Endothelial cell of umbilical vein (primary cell): Measurements from ENCODE around the gene ATG101. TPM values are rescaled to one million over a fixed set of nuclear protein-coding genes. Genes with fewer than 3 reads are reported as not detected.

Source experiments
- BruUV-seq: library from RNA; stranded (reverse); fragments of 400-500 nt; replicated peaks from 2 replicates; lab custom pipeline; 2021; lab: Mats Ljungman, UMichigan
- CTCF ChIA-PET: fragments of 300-600, 350-600 bp; sonication (Branson Sonifier 250); formaldehyde crosslinking; loops from one replicate; lab custom pipeline; 2021; ENCODE audit warnings: antibody characterized with exemption, inconsistent platforms; lab: Charles Lee
- POLR2A ChIA-PET: fragments of 300-600, 350-600 bp; sonication (Branson Sonifier 250); formaldehyde crosslinking; loops from one replicate; lab custom pipeline; 2021; ENCODE audit warnings: antibody characterized with exemption, inconsistent platforms; lab: Charles Lee
- DNase-seq: peaks from one replicate; pipeline ENCODE4 v3.0.0-alpha.2; 2011; ENCODE audit warnings: low read depth, low spot score
- FAIRE-seq: peaks from 2 replicates; lab custom pipeline; 2011; peaks lifted over from hg19 to GRCh38; lab: Jason Lieb, UNC
- H2AFZ ChIP-seq: 2 replicates; pipeline ENCODE4 v1.6.0; 2012; ENCODE audit warnings: low read depth, low read length, control low read depth, inconsistent platforms
- H3K27ac ChIP-seq: 2 replicates; pipeline ENCODE4 v1.5.1; 2011; ENCODE audit warnings: low read depth, mild to moderate bottlenecking, control low read depth, low read length, moderate library complexity; ENCODE audit not compliant: insufficient read depth
- H3K27me3 ChIP-seq, 2 experiments: 2 replicates each; pipeline versions ENCODE4 v1.6.0 to v1.6.1; 2011; ENCODE audit warnings: low read length in 2 of 2, mixed read lengths in 1 of 2; ENCODE audit not compliant: control insufficient read depth in 2 of 2, insufficient read depth in 2 of 2
- H3K36me3 ChIP-seq, 2 experiments: 2 replicates in 1 of 2; 3 replicates in 1 of 2; pipeline ENCODE4 v1.5.1; 2011; ENCODE audit warnings: low read length in 2 of 2, mild to moderate bottlenecking in 1 of 2, moderate library complexity in 1 of 2; ENCODE audit not compliant: control insufficient read depth in 2 of 2, insufficient read depth in 2 of 2; ENCODE audit errors: extremely low read depth in 1 of 2
- H3K4me1 ChIP-seq: 3 replicates; pipeline ENCODE4 v1.5.1; 2011; ENCODE audit warnings: mild to moderate bottlenecking, low read length; ENCODE audit not compliant: control insufficient read depth, insufficient read depth; ENCODE audit errors: extremely low read depth
- H3K4me2 ChIP-seq: 2 replicates; pipeline ENCODE4 v1.6.1; 2011; ENCODE audit warnings: low read length, control low read depth, mixed read lengths; ENCODE audit not compliant: insufficient read depth
- H3K4me3 ChIP-seq, 3 experiments: fragments of 200-600 bp in 1 of 3; sonication (generic), shearing (Covaris generic) in 1 of 3; replicated peaks in 1 of 3; 2 replicates each; pipeline ENCODE4 v1.5.1; 2011 to 2016; ENCODE audit warnings: control low read depth in 3 of 3, low read length in 3 of 3, mild to moderate bottlenecking in 2 of 3, inconsistent platforms in 1 of 3, low read depth in 1 of 3, moderate library complexity in 1 of 3; ENCODE audit not compliant: insufficient read depth in 1 of 3
- H3K79me2 ChIP-seq: 2 replicates; pipeline ENCODE4 v1.6.0; 2012; ENCODE audit warnings: low read length, inconsistent platforms; ENCODE audit not compliant: control insufficient read depth, insufficient read depth
- H3K9ac ChIP-seq: replicated peaks from 2 replicates; pipeline ENCODE3; 2011; ENCODE audit warnings: low read length, control low read depth; ENCODE audit not compliant: insufficient read depth; ENCODE audit errors: extremely low read depth
- H3K9me1 ChIP-seq: replicated peaks from 3 replicates; pipeline ENCODE4 v1.6.0; 2011; ENCODE audit warnings: mild to moderate bottlenecking, low read length; ENCODE audit not compliant: control insufficient read depth, insufficient read depth; ENCODE audit errors: extremely low read depth
- H3K9me3 ChIP-seq: replicated peaks from 2 replicates; pipeline ENCODE4 v1.5.1; 2012; ENCODE audit warnings: low read length, inconsistent platforms; ENCODE audit not compliant: control insufficient read depth, insufficient read depth
- H4K20me1 ChIP-seq: replicated peaks from 2 replicates; pipeline ENCODE3; 2011; ENCODE audit warnings: mild to moderate bottlenecking, low read length; ENCODE audit not compliant: control insufficient read depth, insufficient read depth; ENCODE audit errors: extremely low read depth
- EZH2 ChIP-seq: IDR thresholded peaks from 2 replicates; pipeline ENCODE4 v1.6.1; 2012; ENCODE audit warnings: borderline replicate concordance, low read depth, mild to moderate bottlenecking, moderate library complexity, low read length, inconsistent platforms; ENCODE audit not compliant: severe bottlenecking
- FOS ChIP-seq: IDR thresholded peaks from 2 replicates; pipeline ENCODE4 v1.6.1; 2011; ENCODE audit warnings: mild to moderate bottlenecking, low read length, moderate library complexity, borderline replicate concordance; ENCODE audit not compliant: insufficient read depth
- GATA2 ChIP-seq: IDR thresholded peaks from 2 replicates; pipeline ENCODE4 v1.7.0; 2011; ENCODE audit warnings: low read depth, mild to moderate bottlenecking, moderate library complexity, mixed read lengths, low read length; ENCODE audit not compliant: insufficient read length, insufficient read depth
- JUN ChIP-seq: IDR thresholded peaks from 2 replicates; pipeline ENCODE4 v1.6.1; 2011; ENCODE audit warnings: borderline replicate concordance, low read depth; ENCODE audit not compliant: insufficient read length, insufficient read depth
- MAX ChIP-seq: IDR thresholded peaks from 2 replicates; pipeline ENCODE4 v1.6.1; 2011; ENCODE audit not compliant: insufficient read depth, insufficient read length
- MYC ChIP-seq: IDR thresholded peaks from one replicate; pipeline ENCODE4 v1.6.1; 2011; ENCODE audit warnings: mild to moderate bottlenecking, low read depth, low read length
- POLR2AphosphoS5 ChIP-seq: IDR thresholded peaks from 2 replicates; pipeline ENCODE4 v1.6.1; 2012; ENCODE audit warnings: low read depth, mild to moderate bottlenecking, control low read depth, low read length, moderate library complexity; ENCODE audit not compliant: insufficient read depth
- dilution Hi-C: fragments of 300-500 bp; cut with MboI; formaldehyde crosslinking; loops from one replicate; pipeline ENCODE4 v1.15.0; 2019; ENCODE audit warnings: low sequenced_read_pairs; ENCODE audit not compliant: extremely low pct_ligation_motif_present
- intact Hi-C: fragments of 100-400 bp; cut with micrococcal nuclease; formaldehyde crosslinking; loops from one replicate; pipeline ENCODE4 v1.10.0; 2022
- polyA plus RNA-seq, 4 experiments: library from polyadenylated mRNA; depleted of rRNA in 3 of 4; stranded (reverse) in 3 of 4; unstranded in 1 of 4; fragments of >200 nt; gene quantifications; 2 replicates each; pipeline versions ENCODE4 v1.2.1 to v1.2.3, GENCODE V29; 2011 to 2012; ENCODE audit warnings: missing spikeins in 1 of 4
- total RNA-seq: library from RNA; stranded (reverse); gene quantifications from 2 replicates; pipeline ENCODE4 v1.2.3, GENCODE V29; 2021
- TF ChIP-seq, protein P1 (sequence below), 2 donors: IDR thresholded peaks; 1 replicate in 1 of 2; 2 replicates in 1 of 2; pipeline ENCODE4 v1.5.1; 2011; ENCODE audit warnings: low read length in 2 of 2, mild to moderate bottlenecking in 2 of 2, moderate library complexity in 2 of 2, control low read depth in 1 of 2, inconsistent platforms in 1 of 2, low read depth in 1 of 2; ENCODE audit not compliant: insufficient read depth in 1 of 2; ENCODE audit errors: extremely low read depth in 1 of 2

ATG101 gene
- total and polyA plus RNA-seq, 2 donors (not counting 3 experiments of a cell fraction or from before 2014, with no cell fraction given): 41.6 to 78.4 TPM

DNA sequence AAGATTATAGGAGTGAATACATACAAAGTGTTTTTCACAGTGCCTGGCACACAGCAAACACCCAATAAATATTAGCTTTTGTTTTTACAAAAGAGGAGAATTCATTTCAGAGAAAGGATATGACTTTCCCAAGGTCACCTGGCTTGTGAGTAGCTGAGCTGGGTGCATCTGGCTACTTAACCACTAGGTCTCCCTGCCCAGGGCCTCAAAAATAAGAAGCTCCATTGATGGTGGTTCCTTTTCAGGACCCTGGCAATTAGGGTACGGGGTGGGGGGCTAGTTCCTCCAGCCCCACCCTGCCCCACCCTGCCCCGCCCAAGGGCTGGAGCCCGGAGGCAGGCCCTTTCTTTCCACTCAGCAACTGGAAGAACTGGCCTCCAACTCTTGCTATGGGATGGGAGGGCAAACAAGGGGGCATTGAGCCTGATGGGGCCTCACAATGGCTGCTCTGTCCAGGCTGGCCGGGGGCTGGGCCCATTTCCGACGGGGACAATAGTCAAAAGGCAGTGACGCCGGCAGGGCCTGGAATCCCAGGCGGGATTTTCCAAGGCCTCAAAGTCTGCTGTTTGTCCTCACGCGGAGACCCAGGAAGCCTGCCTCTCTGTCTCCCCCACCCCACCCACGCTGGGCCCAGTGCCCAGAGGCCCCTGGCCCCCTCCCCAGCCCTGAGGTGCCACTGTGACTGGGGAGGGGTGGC, 8.2 kb upstream of the ATG101 start:
- Histone ChIP-seq H3K4me2 (no peak overlapping the region), H3K36me3 (no peaks in the 10 kb centered on the region), H3K79me2 (no peaks in the 10 kb centered on the region), H3K4me1 (peaks cover 7% of the 10 kb centered on the region), H3K4me3 (no peak overlapping the region), H3K27ac (no peak overlapping the region), H3K27me3 (no peaks in the 10 kb centered on the region), H3K9ac (no peak overlapping the region), H4K20me1 (no peaks in the 10 kb centered on the region), H3K9me3 (no peaks in the 10 kb centered on the region), H3K9me1 (no peaks in the 10 kb centered on the region), H2AFZ (no peak overlapping the region)
- TF ChIP-seq GATA2: no peak
- TF ChIP-seq, protein P1, sequence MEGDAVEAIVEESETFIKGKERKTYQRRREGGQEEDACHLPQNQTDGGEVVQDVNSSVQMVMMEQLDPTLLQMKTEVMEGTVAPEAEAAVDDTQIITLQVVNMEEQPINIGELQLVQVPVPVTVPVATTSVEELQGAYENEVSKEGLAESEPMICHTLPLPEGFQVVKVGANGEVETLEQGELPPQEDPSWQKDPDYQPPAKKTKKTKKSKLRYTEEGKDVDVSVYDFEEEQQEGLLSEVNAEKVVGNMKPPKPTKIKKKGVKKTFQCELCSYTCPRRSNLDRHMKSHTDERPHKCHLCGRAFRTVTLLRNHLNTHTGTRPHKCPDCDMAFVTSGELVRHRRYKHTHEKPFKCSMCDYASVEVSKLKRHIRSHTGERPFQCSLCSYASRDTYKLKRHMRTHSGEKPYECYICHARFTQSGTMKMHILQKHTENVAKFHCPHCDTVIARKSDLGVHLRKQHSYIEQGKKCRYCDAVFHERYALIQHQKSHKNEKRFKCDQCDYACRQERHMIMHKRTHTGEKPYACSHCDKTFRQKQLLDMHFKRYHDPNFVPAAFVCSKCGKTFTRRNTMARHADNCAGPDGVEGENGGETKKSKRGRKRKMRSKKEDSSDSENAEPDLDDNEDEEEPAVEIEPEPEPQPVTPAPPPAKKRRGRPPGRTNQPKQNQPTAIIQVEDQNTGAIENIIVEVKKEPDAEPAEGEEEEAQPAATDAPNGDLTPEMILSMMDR (IDR thresholded peaks at IDR 0.05; ENCODE audit: extremely low read depth in 1 of 2, insufficient read depth in 1 of 2, low read depth in 1 of 2, low read length in 2 of 2): no peak
- no peak for TF ChIP-seq MAX
- no peak for TF ChIP-seq EZH2
- no peak for TF ChIP-seq FOS
- TF ChIP-seq MYC: no peak
- TF ChIP-seq JUN: no peak
- TF ChIP-seq POLR2AphosphoS5: no peak
- dilution Hi-C loops: no loop called here
- POLR2A ChIA-PET: no interaction called here
- CTCF ChIA-PET: interaction anchor here (0.7 to 4.8 kb wide), 8 partner anchors 10 to 44 kb away, joined by 3 to 46 read pairs (median 4); partner anchors contain the start of gene NR4A1
- DNase-seq (no peak), FAIRE-seq (no peak)
- BruUV-seq: no TSS peak
- intact Hi-C loops: no loop called here
